Stimulated activated CD4-positive, alpha-beta T cell treated with anti-CD3 and anti-CD28 coated beads, Interleukin-2, amount 100 ng/mL, for 48 hours (primary cell): ENCODE measurements around the gene CPT2.
"Not testable (repeated sequence)": the region's sequence is repeated elsewhere in the genome, so short reads cannot be mapped to it uniquely, and the experiment has no call there.

ENCODE experiments used
- DNase-seq, 2 donors: peaks; one replicate each; pipeline ENCODE4 v3.0.0-alpha.2; 2020

The CPT2 gene

DNA sequence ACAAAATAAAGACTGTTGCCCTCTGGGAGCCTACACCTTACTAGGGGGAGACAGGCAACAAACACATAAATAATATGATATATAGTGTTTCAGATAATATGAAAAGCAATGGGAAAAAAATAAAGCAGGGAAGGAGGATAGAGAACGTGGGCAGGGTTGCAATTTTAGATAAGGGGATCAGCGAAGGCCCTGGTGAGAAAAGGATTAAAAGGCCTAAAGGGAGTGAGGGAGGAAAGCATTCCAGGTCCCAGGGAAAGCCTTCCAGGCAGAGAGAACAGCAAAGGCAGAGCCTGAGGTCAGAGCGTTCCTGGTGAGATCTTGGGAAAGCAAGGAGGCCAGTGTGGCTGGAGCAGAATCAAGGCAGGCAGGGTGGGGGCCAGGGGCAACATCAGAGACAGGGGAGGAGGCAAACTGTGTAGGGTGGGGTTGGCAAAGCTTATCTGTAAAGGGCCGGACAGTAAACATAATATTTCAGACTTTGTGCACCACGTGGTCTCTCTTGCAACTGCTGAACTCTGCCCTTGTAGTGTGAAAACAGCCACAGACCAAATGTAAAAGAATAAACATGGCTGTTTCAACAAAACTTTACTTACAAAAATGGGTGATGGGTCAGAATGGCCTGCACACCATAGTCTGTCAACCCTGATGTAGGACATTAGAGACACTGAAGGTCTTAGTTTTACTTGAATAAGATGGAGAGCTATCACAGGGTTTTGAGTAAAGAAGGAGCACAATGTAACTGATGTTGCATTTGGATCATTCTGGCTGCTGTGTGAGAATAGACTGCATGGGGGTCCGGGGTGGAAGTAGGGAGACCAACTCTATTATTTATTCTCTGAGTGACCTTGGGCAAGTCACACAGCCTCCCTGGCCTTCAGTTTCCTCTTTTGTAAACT, 13.3 kb upstream of the CPT2 start:
- no peak for DNase-seq

DNA sequence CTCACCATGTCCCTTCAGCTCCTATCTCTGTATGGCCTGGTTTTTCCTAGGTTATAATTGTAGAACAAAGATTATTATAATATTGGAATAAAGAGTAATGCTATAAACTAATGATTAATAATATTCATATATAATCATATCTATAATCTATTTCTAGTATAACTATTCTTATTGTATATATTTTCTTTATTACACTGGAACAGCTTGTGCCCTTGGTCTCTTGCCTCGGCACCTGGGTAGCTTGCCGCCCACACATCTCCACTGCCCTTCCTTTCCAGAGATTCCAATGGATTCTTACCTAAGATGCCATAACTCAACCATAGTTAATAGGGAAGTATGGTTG, 10.7 kb upstream of the CPT2 start:
- not testable (repeated sequence) for DNase-seq

DNA sequence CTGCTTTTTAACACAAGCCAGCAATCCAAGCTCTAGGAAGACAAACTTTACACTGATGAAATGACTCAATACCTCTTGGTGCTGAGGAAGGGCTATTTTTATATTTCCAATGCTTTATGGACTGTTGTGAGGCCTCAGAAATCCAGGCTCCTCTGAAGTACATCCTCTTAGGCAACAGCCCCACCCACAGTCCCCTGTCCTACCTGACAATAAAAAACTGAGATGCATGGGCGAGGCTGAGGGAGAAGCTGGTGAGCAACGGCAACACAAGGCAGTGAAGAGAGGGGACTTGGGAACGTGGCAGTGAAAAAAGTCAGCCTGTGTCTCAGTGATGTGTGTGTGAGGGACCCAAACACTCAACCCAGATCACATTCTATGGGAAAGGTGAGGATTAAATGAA, 10.1 kb upstream of the CPT2 start:
- DNase-seq: no peak

DNA sequence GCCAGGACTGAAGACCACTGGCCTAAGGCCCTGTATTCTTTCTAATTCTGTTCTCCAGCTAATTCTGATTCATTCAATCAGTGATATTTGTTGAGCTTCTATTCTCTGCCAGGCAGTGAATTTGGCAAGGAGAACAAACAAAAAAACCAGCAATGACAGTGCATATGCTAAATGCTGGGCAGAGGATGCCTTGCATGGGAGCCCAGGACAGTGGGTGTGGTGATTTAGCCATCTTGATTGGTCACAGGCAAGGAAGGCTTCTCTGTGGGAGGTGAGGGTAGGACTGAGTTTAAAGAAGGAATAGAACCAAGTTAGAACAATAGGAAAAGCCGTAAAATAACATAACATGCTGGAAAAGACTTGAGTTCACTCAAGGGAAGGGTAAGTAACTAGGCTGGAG, 9.2 kb upstream of the CPT2 start:
- no peak for DNase-seq

DNA sequence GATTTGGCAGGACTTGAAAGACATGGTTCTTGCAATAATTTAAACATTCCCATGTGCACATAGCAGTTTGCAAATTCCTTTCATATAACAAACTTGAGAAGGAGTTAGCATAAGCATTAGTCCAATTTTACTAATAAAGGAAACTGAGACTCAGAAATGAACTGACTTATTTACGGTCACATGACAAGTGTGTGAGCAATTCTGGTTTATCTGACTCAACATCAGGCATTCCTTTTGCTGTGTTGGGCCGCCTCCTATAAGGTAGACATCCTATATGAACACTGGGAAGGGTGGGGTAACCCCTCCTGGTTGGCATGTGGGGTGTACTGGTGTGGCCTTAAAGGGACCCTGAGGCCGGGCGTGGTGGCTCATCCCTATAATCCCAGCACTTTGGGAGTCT, 8.5 kb upstream of the CPT2 start:
- DNase-seq: no peak

DNA sequence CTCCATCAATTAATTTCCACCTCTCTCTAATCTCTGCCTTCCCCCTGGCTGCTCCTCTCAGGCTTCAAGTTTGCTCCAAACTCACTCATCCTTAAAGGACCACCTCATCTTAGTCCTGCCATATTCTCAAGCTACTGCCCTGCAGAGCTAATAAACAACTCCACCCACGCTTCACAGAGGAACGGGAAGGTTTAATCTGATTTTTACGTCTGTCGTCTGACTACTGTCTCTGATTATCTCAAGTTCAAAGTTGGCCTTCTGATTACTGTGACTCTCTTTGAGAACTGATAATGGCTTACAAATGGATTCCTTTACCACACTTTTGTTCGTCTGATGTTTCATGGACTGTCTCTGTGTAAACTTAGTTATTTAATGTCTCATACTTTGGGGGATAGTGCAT, 7.6 kb upstream of the CPT2 start:
- DNase-seq: no peak

DNA sequence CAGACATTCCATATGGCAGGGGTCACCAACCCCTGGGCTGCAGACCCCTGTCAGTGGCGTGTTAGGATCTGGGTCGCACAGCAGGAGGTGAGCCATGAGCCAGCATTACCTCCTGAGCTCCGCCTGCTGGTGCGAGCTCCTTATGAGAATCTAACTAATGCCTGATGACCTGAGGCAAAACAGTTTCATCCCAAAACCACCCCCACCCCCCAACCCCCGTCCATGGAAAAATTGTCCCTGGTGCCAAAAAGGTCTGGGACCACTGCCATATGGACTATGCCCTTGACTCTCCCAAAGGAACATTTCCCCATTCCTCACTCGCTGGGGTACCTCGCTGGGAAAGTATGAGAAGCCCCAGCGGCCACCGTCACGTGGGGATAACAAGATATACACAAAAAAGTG, 6.4 kb upstream of the CPT2 start:
- no peak for DNase-seq

DNA sequence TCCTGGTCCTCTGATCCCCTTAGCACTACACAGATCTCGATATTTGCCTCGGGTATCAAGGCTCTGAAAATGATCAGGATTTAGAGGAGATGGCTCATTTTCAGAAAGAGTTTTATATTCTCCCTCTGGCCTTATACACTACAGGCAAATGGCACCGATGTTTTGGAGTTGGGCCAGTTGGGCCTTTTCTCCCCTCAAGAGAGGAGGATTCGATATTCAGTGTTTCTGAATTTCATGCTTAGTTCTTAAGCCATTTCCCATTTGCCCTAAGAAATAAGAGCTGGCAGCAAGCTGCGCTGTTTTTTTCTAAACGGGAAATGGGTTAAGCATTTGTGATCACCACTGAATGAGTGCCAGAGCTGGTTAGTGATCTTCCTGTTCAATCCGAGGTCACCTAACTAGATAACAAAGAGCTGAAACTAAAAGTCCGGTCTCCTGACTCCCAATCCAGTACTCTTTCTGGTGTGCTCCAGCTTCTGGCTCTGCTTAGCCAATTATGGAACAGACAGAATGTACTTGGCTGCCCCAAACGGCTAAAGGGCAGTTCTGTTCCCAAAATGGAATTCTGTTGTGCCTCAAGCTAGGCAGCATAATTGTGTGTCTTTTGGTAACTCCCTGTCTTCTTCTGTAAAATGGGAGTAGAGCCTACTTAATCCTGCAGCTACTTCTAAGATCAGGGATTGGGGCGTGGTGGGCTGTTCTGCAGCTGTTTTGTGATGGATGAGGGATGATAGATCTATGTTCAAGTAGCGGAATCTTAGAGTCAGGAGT, 1.2 kb upstream of the CPT2 start:
- DNase-seq: no peak

DNA sequence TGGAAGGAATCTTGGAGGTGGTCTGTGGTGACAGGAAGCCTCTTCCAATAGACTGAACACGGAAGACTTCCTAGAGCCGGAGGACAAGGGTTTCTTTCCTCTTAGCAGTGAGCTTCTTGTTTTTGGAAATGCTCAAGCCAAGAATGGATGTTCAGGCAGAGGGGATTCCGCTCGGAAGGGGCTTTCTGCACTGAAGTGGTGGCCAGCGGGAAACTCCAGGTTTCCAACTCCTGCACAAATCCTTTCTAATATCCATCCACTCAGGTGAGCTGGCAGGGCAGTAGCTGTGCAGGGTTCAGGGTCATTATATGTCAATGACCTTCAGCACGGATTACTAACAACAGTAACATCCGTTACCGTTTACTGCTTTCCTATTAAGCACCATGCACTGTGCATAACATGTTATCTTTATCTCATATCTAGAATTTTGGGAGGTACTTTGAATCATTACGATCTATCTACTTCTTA, 573 bp upstream of the CPT2 start:
- no peak for DNase-seq

DNA sequence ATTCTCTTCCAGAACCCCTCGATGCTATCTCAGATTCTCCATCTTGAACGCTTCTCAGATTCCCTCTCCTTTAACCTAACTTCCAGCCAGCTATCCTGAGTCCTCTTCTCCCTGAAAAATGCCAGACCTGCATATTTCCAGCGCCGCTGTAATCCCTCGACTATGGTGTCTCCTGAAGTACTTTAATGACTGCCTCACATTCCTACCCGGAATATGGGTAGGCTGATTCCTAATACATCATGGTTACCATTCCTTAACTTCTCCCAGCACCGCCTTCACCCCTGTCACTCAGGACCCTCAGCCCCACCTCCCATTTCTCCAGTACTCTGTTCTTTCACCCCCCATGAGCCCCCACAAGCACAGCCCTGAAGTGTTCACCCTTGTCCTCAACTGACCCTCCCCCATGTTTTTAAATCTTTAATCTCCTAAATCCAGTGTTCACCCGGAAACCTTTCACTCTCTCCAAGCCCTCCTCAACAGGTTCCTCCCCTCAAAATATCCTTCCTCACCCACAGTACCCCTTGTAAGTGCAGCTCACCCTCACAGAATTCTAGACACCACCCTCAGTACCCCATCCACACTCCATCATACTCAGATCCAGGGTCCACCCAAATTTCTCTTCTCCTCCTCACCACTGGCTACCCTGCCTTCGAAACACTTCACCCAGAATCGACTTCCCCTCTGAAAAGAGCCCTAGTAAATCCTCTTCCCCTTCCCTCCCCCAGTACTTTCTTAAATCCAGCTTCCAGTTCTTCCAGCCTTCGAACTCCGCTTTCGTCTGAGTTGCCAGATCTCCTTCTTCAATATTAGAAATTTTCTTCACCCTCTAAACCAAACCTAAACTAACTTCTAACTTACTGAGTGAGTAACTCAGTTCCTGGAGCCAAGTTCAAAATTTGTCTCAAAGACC, 922 bp downstream of the CPT2 start:
- no peak for DNase-seq

DNA sequence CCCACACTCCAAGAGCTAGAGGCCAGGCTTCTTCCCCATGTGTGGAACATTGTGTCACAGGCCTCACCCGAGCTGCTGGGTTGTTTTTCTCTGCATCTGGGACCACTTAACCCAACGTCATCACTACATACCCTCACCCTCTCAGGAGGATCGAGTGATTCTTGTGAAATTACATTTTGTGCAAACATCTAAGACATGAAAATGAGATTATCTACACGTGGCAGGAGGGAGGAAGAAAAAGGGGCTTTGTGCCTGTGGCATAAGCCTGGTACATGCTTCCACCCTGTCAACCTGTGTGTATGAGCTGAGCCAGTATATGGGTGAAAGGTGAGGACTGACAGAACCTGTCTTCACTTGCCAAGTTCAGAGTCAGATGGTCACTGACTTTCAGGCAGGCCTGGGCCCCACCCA, 1.6 kb downstream of the CPT2 start:
- no peak for DNase-seq

DNA sequence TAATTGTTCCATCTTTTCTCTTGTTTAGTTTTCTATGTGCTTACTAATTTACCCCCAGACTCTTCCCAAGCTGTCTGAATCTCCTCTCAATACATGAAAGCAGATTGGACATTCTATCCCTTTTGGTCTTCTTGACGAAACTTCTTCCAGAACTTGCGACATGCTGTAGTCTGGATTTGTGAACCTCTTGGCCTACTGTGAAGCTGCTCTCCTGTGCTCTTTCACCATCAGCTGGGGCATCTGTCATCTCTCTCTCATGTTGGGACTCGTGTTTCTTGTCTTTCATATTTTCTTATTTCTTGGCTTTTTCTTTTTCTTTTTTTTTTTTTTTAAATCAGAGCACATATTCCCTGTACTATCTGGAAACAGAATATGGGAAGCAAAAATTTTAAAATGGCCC, 6.8 kb downstream of the CPT2 start:
- DNase-seq: no peak

DNA sequence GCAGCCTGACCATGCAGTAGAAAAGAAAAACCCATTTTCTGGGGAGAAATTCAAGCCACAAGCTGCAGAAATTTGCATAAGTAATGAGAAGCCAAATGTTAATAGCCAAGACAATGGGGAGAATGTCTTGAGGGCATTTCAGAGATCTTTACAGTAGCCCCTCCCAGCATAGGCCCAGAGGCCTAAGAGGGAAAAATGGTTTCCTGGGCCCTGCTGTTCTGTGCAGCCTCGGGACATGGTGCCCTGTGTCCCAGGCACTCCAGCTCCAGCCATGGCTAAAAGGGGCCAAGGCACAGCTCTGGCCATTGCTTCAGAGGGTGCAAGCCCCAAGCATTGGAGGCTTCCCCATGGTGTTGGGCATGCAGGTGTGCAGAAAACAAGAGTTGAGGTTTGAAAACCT, 8.9 kb downstream of the CPT2 start:
- not testable (repeated sequence) for DNase-seq

DNA sequence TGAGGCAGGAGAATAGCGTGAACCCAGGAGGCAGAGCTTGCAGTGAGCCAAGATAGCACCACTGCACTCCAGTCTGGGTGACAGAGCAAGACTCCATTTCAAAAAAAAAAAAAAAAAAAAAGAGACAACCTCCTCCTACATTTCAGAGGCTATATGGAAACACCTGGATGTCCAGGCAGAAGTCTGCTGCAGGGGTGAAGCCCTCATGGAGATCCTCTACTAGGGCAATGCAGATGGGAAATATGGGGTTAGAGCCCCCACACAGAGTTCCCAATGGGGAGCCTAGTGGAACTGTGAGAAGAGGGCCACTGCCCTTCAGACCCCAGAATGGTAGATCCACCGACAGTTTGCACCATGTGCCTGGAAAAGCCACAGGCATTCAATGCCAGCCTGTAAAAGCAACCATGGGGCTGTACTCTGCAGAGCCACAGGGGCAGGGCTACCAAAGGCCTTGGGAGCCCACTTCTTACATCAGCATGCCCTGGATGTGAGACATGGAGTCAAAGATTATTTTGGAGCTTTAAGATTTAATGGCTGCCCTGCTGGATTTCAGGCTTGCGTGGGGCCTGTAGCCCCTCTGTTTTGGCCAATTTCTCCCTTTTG, 9.6 kb downstream of the CPT2 start:
- DNase-seq: not testable (repeated sequence)

DNA sequence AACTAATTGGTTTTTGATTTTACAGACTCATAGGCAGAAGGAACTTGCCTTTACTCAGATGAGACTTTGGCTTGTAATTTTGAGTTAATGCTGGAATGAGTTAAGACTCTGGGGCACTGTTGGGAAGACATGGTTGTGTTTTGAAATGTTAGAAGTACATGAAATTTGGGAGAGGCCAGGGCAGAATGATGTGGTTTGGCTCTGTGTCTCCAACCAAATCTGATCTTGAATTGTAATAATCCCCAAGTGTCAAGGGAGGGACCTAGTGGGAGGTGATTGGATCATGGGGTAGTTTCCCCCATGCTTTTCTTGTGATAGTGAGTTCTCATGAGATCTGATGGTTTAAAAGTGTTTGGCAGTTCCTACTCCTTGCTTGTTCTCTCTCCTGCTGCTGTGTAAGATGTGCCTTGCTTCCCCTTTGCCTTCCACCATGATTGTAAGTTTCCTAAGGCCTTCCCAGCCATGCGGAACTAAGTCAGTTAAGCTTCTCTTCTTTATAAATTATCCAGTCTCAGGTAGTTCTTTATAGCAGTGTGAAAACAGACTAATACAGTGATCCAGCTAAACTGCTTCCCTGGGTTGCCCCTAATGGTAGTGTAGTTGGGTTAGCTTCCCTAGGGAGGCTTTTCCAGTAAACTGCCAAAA, 10.2 kb downstream of the CPT2 start:
- no peak for DNase-seq

DNA sequence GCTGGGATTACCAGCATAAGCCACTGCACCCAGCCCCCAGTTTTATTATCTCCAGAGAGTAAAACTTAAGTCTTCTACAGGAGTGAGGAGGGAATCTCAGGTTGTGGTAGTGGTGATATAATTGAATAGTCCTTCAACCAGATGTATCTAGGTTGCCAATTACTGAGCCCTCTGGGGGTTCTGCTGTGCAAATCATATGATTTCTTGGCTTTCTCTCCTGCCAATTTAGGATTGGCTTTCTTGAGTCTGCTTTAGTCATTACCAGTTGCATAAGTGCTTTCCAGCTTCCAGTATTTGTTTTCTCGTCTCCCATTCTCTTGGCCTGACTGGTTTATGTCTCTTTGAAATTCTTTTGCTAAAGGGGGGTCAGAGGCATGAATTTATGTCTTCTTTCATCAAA, 11.1 kb downstream of the CPT2 start:
- DNase-seq: no peak

DNA sequence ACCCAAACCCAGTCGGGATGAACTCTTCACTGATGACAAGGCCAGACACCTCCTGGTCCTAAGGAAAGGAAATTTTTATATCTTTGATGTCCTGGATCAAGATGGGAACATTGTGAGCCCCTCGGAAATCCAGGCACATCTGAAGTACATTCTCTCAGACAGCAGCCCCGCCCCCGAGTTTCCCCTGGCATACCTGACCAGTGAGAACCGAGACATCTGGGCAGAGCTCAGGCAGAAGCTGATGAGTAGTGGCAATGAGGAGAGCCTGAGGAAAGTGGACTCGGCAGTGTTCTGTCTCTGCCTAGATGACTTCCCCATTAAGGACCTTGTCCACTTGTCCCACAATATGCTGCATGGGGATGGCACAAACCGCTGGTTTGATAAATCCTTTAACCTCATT, 13.7 kb downstream of the CPT2 start:
- DNase-seq: no peak

DNA sequence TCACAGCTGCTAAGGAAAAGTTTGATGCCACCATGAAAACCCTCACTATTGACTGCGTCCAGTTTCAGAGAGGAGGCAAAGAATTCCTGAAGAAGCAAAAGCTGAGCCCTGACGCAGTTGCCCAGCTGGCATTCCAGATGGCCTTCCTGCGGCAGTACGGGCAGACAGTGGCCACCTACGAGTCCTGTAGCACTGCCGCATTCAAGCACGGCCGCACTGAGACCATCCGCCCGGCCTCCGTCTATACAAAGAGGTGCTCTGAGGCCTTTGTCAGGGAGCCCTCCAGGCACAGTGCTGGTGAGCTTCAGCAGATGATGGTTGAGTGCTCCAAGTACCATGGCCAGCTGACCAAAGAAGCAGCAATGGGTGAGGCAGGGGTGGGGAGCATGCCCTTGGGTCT, 14.3 kb downstream of the CPT2 start:
- DNase-seq: no peak

DNA sequence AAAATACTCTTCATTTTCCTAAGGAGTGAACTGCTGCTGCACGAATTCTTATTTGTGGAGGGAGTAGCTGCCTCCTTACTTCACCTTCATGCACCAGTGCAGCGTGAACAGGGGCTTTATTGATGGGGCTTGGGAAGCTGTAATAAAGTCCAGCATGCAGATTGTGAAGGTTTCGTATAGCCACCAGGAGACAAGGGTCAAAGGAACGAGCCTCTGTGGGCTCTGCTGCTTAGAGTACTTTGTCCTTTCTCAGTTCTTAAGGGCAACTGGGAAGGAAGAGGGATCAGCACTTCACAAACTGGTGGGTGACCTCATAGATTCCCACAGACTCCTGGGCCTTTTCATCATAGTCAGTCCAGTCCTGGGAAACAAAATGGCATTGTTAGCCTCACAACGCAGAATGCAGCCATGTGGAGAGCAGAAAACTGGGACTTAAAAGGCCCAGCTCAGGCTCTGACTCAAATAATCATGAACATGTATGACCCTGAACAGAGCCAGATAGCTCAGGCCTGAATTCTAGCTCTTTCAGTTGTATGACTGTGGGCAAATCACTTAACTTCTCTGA, 17.8 kb downstream of the CPT2 start:
- DNase-seq: no peak

DNA sequence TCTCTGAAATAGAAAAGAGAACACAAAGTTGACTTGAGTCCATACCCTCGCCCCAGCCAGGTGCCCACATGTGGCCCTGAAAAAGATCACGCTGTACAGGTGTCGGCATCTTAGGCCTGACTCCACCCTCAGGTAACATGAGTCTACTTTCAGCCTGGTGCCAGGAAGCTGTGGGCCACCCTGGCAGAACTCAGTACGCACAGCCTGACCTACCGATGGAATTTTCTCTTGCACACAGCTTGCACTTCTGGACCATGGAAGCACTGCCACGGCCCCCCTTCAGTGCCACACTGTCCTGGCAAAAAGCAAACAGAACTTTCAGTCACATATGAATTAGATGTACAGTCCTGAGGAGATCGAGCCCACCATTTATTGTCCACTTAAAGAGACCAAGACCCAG, 21.6 kb downstream of the CPT2 start:
- DNase-seq: no peak

DNA sequence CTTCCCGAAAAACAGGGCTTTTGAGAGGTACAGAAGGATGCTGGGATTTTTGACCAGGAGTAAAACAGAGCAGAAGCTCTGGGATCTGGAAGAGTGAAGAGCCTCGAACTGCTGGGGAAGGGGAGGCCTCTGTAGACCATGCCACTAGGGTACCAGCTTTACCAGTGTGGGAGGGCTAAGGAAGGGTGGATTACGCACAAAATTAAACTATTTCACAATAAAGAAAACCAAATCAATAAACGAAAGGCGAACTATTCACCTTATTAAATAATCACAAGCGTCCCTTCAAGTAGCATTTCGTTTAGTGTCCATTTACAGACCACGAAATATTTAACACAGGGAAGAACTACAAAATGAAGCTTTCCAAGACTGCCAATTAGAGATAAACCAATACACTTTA, 23.1 kb downstream of the CPT2 start:
- DNase-seq: no peak
